ENCODE results near the gene APOC4.

The APOC4 gene

GRCh38 chr19:44900328-44901244 is 41.5 kb upstream of the APOC4 start:
- TF ChIP-seq, protein P1, sequence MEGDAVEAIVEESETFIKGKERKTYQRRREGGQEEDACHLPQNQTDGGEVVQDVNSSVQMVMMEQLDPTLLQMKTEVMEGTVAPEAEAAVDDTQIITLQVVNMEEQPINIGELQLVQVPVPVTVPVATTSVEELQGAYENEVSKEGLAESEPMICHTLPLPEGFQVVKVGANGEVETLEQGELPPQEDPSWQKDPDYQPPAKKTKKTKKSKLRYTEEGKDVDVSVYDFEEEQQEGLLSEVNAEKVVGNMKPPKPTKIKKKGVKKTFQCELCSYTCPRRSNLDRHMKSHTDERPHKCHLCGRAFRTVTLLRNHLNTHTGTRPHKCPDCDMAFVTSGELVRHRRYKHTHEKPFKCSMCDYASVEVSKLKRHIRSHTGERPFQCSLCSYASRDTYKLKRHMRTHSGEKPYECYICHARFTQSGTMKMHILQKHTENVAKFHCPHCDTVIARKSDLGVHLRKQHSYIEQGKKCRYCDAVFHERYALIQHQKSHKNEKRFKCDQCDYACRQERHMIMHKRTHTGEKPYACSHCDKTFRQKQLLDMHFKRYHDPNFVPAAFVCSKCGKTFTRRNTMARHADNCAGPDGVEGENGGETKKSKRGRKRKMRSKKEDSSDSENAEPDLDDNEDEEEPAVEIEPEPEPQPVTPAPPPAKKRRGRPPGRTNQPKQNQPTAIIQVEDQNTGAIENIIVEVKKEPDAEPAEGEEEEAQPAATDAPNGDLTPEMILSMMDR (IDR thresholded peaks at IDR 0.05; ENCODE audit: low read depth, low read length, missing control alignments), result no peak
- no peak for DNase-seq (ENCODE audit: low read depth)
- H3K4me3 ChIP-seq (ENCODE audit: low read depth, low read length), result no peak overlapping the region

DNA sequence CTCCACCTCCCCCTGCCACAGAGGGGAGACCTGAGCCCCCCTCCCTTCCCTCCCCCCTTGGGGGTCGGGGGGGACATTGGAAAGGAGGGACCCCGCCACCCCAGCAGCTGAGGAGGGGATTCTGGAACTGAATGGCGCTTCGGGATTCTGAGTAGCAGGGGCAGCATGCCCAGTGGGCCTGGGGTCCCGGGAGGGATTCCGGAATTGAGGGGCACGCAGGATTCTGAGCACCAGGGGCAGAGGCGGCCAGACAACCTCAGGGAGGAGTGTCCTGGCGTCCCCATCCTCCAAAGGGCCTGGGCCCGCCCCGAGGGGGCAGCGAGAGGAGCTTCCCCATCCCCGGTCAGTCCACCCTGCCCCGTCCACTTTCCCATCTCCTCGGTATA is 38.8 kb upstream of the APOC4 start:
- DNase-seq (ENCODE audit: low read depth), result no peak
- TF ChIP-seq, protein P1 (IDR thresholded peaks at IDR 0.05; ENCODE audit: low read depth, low read length, missing control alignments), result no peak
- no peak overlapping the region for H3K4me3 ChIP-seq (ENCODE audit: low read depth, low read length)

- no peak overlapping the region for H3K4me3 ChIP-seq (ENCODE audit: low read depth, low read length)
- DNase-seq (ENCODE audit: low read depth), result no peak
- TF ChIP-seq, protein P1 (IDR thresholded peaks at IDR 0.05; ENCODE audit: low read depth, low read length, missing control alignments), result peak; percentile 93
These were observed 38.2 kb upstream of the APOC4 start for GRCh38 chr19:44903602-44904425.

- TF ChIP-seq, protein P1 (IDR thresholded peaks at IDR 0.05; ENCODE audit: low read depth, low read length, missing control alignments), result peak; percentile 41
- H3K4me3 ChIP-seq (ENCODE audit: low read depth, low read length), result no peak overlapping the region
- no peak for DNase-seq (ENCODE audit: low read depth)
These were observed 37.5 kb upstream of the APOC4 start for GRCh38 chr19:44904426-44904994.

DNA sequence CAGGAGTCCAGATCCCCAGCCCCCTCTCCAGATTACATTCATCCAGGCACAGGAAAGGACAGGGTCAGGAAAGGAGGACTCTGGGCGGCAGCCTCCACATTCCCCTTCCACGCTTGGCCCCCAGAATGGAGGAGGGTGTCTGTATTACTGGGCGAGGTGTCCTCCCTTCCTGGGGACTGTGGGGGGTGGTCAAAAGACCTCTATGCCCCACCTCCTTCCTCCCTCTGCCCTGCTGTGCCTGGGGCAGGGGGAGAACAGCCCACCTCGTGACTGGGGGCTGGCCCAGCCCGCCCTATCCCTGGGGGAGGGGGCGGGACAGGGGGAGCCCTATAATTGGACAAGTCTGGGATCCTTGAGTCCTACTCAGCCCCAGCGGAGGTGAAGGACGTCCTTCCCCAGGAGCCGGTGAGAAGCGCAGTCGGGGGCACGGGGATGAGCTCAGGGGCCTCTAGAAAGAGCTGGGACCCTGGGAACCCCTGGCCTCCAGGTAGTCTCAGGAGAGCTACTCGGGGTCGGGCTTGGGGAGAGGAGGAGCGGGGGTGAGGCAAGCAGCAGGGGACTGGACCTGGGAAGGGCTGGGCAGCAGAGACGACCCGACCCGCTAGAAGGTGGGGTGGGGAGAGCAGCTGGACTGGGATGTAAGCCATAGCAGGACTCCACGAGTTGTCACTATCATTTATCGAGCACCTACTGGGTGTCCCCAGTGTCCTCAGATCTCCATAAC is 36.4 kb upstream of the APOC4 start, which contains the start of gene APOE:
TSS of gene APOE (plus strand) at position 360 of the 724 bp plus-strand sequence. CDS start 829 bp downstream, outside the sequence.
- H3K4me3 ChIP-seq (ENCODE audit: low read depth, low read length), result no peak within 1 kb of the TSS
- TF ChIP-seq, protein P1 (IDR thresholded peaks at IDR 0.05; ENCODE audit: low read depth, low read length, missing control alignments), result no peak
- no peak for DNase-seq (ENCODE audit: low read depth)

DNA sequence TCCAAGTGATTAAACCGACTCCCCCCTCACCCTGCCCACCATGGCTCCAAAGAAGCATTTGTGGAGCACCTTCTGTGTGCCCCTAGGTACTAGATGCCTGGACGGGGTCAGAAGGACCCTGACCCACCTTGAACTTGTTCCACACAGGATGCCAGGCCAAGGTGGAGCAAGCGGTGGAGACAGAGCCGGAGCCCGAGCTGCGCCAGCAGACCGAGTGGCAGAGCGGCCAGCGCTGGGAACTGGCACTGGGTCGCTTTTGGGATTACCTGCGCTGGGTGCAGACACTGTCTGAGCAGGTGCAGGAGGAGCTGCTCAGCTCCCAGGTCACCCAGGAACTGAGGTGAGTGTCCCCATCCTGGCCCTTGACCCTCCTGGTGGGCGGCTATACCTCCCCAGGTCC is 34.4 kb upstream of the APOC4 start:
- no peak overlapping the region for H3K4me3 ChIP-seq (ENCODE audit: low read depth, low read length)
- DNase-seq (ENCODE audit: low read depth), result no peak
- TF ChIP-seq, protein P1 (IDR thresholded peaks at IDR 0.05; ENCODE audit: low read depth, low read length, missing control alignments), result no peak

All from GM12864 (cell line).